GM12892 (cell line): ENCODE data around the gene APLNR.

Source experiments
- POLR2A ChIP-seq: IDR thresholded peaks from 2 replicates; pipeline ENCODE4 v1.6.1; 2011; ENCODE audit warnings: low read depth, low read length, control low read depth
- TAF1 ChIP-seq: IDR thresholded peaks from 2 replicates; pipeline ENCODE4 v1.6.1; 2011; ENCODE audit warnings: low read depth, mild to moderate bottlenecking, control low read depth, low read length, borderline replicate concordance

- TF ChIP-seq POLR2A (no peak), TAF1 (no peak)
Measured at GRCh38 chr11:57274904-57275498, 38.0 kb upstream of the APLNR start.
